Ammon's horn (tissue), 1 donor: ENCODE data around the gene PLEKHH2.

ENCODE experiments used
- DNase-seq: peaks from one replicate; pipeline ENCODE4 v3.0.0-alpha.2; 2016; ENCODE audit warnings: low spot score

Gene PLEKHH2

DNA sequence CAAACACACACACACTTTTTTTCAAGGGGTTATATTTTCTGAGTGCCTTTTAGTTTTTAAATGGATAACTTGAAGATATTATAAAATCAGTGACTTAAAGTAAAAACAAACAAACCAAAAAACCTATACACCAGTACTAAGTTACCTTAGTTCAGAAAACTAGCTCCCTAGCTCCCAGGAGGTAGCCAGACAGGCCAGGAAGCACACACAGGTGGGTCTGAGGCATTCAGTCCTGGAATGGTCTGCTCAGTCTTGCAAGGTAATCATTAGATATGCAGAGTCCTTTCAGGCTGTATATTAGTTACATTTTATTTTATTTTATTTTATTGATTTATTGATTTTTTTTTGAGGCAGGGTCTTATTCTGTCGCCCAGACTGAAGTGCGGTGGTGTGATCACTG, 126.0 kb downstream of the PLEKHH2 start:
- no peak for DNase-seq

DNA sequence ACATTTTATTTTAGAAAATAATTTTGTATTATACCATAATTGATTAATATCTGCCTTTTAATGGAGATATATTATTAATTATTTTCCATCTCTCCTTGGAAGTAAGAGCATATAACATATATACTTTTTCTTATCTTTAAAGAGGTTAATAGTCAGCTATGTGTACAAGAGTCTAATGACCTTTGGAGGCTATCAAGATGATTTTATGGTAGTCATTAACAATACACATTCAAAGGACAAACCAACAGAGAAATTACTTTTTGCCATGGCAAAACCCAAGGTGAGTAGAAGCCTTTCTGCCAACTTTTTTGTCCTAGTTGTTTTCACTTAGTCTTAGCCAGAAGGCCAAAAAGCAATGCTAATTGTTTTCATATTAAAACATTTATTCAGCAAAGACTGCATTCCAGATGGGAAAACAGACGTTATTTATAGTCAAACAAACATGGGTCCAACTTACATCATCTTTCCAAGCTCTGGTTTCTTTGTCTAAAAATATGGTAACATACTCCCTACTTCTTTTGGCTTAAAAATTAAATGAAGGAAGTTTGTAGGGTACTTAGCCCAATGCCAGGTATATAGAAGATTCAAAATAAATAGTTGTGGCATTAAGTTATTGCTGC, 127.1 kb downstream of the PLEKHH2 start:
- no peak for DNase-seq

DNA sequence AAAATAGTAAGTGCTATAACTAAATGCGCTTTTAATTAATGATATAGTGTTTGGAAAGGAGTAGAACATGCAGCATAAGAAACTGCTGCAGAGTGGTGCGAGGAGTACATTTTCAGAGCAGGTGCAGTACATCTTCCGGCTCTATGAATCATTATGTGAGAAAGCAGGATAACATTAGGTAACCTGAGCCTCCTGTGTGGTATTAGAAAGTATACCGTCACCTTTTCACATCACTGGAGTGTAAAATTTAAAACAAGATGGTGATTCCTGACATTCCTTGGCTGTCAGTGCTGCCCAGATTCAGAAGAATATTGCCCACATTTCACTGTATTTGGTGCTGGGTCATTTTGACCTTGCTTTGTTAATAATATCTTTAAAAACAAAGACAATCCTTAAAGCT, 128.9 kb downstream of the PLEKHH2 start:
- no peak for DNase-seq

DNA sequence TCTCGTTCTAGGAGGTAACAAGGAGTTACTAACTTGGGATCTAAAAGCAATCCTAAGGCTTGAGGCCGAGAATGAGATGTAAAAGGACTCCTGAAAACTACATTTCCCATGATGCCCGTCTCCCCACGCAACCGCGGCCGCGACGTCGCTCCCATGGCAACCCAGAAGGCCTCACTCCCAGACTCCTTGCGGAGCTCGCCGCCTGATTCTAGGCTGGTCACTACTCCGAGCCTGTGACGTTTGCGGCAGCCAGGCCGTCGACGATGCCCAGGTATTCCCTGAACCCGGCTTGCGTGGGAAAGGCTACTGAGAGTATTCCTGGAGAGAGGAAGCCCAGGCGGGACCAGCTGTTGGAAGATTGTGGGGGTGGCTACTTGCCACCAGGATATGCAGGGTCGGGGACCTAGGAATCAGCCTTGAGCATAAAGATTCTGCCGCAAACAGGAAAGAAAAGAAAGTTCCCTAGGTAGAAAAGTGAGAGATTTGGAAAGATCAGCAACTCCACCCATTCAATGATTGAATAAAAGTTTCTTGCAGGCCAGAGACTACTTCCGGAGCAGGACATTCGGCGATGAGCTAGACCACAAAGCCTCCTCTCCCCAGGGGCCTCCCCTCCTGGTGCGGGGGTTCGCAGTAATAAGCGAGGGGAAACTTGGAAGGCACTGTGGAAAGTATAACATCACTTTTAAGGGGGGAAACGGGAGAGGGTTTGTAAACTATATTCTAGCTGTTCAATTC, 137.0 kb downstream of the PLEKHH2 start, which contains the start of gene DYNC2LI1:
TSS of gene DYNC2LI1 (plus strand) at position 164 of the 738 bp plus-strand sequence. CDS start at position 264, 100 bp downstream.
- peak; percentile 96 for DNase-seq

DNA sequence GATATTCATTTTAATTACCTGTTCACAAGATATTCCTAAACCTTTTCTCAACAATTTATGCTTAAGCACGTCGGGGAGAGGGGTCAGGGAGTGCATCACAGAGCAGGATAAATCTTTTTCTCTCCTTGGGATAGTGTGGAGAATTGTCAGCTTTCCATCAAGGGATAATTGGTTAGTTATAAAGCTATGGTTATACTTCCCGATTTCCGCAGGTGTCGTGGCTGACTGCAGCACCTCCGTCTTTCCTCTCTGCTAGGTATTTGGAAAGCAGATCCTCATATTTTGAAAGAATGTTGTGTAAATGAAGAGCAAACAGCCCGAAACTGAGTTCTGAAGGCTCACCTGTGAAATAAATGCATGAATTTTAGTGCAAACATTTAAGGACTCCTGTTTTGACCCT, 137.6 kb downstream of the PLEKHH2 start:
- DNase-seq, result no peak

DNA sequence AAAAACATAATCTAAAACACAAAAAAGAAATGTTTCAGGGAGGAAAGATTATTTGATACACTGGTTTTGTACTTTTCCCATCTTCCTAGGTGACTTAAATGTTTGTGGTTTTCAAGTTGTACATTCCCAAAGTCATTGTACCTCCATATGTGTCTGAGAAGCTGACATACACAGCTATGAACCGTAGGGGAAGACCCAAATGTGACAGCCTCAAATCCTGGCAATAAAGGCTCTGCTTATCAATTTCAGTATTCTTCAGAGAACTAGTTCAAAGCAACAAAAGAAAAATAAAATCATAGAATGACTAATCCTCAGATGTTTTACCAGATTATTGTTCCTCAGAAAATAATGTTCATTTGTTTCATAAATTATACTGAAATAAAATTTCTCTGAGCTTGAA, 139.3 kb downstream of the PLEKHH2 start:
- no peak for DNase-seq

DNA sequence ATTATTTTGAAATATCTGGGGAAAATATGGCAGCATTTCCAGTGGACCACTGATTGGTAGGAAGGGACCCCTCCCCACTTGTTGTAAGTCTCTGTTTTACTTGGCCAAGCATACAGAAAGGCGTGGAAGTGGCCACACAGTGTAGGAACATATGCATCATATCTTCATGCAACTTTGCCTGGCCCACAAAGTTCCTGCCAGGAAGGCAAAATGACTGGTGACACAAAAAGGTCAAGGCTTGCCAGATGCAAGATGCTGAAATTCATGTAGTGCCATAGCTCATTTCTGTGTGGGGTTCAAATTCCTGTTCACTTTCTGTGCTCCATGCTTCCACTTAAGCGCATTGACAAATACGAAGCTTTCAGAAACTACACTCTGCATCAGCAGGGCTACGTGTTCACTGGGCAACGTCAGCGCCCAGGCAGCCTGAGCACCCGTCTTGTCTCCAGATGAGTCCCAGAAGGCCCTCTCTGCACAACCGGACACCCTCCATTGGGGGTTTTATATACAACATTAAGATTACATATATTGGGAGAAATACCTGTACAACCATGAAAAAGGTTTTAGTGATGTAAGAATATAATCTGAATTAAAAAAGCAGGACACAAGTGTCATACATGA, 140.4 kb downstream of the PLEKHH2 start:
- DNase-seq, result no peak

DNA sequence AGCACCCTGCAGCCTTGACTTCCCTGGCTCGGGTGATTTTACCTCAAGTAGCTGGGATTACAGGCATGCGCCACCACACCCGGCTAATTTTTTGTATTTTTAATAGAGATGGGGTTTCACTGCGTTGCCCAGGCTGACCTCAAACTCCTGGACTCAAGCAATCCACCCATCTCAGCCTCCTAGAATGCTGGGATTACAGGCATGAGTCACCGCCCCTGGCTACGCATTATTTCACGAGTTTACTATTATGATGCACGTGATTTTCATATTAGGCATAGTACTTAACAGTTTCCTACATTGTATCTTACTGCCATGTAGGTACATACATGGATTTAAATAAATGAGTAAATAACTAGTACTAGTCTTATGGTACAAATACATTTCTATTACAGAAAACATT, 141.2 kb downstream of the PLEKHH2 start:
- no peak for DNase-seq

DNA sequence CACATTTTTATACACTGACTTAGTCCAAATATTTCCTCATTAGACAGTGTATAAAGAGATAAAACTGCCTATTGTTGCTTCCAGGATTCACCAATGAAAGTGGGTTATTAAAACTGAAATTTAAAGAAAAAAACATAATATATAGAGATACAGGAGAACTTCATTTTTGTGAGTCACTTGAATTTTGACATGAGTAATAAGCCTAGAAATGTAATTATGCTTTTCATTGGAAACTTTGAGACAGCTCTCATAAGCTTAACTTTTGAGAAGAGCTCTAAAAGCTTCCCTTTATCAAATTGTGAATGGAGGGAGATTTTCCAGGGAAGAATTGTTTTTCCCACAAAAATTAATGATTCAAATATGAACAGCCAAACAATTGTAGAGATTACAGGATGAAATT, 150.8 kb downstream of the PLEKHH2 start:
- no peak for DNase-seq

DNA sequence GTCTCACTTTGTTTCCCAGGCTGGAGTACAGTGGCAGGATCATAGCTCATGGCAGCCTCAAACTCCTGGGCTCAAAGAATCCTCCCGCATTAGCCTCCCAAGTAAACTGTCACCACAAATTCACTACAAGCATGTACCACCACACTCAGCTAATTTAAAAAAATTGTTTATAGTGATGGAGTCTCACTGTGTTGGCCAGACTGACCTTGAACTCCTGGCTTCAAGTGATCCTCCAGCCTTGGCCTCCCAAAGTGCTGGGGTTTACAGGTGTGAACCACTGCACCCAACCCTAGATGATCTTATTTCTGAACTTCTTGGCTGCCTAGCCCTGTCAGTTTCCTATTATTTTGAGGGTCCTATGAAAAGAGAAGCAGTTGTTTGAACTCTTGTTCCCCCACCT, 151.6 kb downstream of the PLEKHH2 start:
- DNase-seq, result no peak

DNA sequence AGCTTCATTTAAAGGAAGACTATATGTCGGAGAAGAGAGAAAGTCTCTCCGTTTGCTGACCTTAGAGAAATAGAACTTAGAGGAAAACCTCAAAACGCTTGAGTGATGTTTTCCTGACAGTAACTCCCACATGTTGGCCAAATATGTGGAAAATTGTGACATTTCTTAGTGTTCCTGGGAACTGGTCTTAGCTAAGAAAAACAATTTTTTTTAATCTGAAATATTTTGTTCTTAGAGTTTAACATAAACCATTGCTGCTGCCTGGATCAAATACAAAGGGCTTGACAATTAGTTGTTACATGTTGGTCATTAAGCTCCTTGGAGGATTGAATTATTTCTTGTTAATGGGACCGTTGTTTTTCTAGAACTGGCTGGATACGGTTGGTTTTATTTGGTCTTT, 153.1 kb downstream of the PLEKHH2 start:
- no peak for DNase-seq

DNA sequence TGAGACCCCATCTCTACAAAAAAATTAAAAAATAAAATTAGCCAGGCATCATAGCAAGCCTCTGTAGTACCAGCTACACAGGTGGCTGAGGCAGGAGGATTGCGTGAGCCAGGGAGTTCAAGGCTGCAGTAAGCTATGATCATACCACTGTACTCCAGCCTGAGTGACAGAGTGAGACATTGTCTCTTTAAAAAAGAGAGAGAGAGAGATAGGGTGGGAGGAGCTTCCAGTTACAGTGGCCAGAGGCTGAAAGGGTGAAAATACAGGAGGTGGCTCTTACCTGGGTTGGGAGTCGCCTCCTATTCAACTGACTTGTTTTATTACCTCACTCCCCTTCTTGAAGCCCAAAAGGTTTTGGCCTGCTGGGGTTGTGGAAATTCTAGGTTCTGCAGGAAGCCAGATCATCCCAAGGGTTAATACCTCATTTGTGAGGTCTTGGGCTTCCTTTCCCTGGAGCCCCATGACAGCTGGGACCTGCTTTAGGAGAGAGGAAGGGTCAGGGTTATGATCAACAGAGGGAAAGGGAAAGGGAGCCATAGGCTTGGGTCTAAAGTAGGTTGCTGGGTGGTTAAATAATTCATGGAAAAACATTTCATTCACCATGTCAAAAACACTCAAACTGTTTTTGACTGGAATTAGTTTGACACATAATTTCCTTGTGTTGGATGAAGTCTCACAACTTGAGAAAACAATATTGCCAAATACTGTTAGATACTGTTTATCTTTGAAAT, 154.1 kb downstream of the PLEKHH2 start:
- DNase-seq, result no peak

DNA sequence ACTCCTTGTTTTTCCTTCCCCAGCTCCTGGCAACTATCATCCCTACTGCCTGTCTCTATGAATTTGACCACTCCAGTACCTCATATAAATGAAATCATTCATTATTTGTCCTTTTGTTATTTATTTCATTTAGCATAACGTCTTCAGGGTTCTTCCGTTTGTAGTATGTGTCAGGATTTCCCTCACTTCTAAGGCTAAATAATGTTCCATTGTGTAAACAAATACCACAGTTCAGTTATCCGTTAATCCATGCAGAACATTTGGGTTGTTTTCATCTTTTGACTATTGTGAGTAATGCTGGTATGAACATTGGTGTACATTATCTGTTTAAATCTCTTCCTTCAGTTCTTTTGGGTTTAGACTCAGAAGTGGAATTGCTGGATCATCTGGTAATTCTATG, 155.6 kb downstream of the PLEKHH2 start:
- DNase-seq, result no peak

DNA sequence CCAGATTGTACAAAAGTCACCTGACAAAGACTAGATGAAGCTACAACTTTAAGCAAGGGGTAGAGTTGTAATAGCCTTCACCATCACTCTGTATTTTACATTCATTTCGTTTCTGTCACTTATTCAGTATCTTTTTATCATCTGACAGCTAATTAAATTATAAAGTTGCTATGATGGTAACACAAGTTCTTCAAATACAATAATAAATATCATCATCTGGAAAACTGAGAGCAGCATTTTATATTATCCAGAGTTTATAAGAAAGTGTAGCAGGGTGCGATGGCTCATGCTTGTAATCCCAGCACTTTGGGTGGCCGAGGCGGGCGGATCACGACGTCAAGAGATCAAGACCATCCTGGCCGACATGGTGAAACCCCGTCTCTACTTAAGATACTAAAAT, 157.9 kb downstream of the PLEKHH2 start:
- no peak for DNase-seq

DNA sequence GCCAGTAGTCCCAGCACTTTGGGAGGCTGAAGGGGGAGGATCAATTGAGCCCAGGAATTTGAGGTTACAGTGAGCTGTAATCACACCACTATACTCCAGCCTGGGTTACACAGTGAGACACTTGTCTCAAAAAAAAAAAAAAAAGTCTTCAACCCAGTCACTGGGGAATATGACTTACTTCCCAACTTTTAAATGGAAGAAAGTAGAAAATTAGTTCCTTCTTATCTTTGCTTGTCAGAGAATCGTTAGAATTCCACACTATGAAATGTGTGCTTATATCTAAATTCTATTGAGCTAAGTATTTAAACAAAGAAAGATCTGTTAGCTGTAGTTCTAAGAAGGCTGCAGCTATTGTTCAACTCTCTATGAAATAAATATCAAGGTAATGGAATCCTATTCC, 159.1 kb downstream of the PLEKHH2 start:
- DNase-seq, result no peak

DNA sequence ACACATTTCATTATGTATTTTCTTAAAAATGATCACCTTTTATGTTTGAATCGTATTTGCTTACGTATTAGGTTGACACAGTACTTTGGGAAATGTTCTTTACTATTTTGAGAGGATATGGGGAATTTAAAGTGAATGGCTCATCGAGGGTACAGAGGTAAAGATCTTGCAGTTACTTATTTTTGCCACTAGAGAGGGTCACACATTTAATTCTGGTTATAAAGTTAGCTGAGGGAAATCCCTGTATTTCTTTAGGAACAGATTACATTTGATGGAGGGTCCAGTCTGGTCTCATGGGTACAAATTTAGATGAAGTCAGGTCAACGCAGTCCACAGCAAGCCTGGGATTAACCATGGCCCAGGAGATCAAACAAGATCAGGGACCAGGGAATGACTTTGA, 161.2 kb downstream of the PLEKHH2 start:
- DNase-seq, result no peak

DNA sequence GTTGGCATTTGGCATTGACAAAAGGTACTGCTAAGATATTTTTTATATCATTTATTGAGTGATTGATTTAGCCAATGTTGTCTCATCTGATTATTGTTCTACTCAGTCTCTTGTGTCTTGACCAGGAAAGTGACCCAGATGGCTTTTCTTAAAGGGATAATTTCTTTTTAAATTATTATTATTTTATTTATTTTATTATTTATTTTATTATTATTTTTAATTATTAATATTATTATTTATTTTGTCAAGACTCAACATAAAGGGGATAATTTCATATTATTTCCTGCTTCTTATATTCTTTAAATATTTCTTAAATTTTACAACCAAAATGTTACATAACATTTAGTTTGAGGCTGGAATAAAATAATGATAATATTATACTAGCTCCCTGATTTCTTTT, 163.8 kb downstream of the PLEKHH2 start:
- DNase-seq, result no peak

DNA sequence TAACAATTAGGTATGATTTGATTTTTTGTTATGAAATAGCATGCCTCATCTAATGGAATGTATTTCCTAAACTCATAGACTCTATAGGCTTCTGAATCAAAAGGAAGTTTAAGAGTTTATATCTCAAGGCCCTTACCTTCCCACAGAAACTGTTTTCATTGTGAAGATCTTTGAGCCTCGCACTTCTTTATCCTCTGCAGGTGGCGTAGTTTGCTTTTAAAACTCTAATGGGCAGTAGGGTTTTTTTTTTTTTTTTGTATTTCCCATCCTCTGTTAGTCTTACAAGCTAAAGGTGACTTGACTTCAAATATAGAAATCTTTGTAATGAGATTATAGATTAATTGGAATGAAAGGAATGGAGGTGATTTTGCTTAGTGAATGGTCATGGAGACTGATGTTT, 165.1 kb downstream of the PLEKHH2 start:
- no peak for DNase-seq

DNA sequence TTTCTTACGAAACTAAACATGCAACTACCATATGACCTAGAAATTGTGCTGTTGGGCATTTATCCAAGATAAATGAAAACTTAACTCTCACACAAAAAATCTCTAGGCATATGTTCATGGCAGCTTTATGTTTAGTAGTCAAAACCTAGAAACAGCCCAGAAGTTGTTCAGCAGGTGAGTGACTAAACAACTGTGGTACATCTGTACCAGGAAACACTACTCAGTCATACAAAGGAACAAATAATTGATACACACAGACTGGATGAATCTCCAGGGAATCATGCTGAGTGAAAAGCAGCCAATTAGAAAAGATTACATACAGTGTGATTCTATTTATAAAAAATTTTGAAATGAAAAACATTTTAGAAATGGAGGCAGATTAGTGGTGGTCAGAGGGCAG, 166.1 kb downstream of the PLEKHH2 start:
- no peak for DNase-seq

DNA sequence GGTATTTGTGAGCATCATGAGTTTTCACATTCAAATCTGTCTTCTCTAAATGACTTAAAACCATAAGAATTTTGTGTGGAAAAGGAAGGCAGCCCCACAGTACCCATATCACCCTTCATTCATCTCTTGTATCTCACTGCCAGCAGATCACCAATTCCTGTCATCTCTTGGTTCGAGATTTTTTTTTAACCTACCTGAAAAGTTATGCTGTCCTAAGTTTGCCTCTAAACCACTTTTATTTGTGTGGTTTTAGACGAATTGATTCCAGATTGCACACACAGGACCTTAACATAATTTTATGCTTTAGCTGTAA, 169.6 kb downstream of the PLEKHH2 start:
- no peak for DNase-seq

DNA sequence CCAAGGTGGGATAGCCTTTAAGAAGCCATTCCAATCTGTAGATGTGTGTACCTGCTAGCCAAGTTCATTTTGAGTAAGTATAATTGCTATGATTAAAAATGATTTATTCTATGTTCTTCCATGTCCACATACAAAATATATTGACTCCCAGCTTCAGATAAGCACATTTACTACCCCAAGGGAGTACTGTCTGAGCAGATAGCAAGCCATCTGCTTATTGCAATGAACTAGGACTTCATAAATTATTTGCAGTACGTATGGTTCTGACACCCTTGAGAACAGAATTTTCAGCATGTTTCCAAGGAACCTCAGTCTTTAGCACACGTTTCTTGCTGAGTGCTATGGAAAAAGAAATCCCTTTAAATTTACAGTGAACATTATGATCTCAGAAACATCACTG, 173.4 kb downstream of the PLEKHH2 start:
- peak; percentile 2 for DNase-seq

DNA sequence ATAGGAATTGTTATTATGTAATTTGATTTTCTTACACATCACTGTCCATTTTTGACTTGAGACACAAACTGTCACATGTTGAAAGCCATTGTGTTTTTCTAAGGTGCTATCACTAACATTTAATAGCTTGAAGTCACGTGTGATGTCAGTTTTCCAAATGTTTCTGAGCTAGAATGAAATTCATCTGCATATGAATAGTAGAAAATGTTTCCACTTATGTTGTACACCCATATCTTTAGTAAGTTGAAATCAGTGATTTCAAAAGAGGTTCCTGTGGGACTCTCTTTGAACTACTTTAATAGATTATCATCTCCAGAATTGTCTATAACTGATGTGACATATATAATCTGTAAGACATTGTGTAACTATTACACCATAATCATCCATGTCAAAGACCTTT, 173.8 kb downstream of the PLEKHH2 start:
- DNase-seq, result no peak

DNA sequence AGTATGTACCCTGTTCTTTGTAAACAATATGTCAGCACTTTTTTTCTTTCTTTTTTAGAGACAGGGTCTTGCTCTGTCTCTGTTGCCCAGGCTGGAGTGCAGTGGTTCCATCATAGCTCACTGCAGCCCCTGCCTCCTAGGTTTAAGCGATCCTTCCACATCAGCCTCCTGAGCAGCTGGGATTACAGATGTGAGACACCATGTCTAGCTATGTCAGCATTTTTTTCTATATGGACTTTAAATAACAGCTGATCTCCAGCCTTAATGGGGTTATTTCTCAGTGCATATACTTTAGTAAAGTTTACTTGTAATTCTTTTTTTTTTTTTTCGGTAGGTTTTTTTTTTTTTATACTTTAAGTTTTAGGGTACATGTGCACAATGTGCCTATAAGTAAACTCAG, 174.9 kb downstream of the PLEKHH2 start:
- DNase-seq, result no peak
